HG02623 (cell line): ENCODE data around the gene CASP6.
"Not testable (repeated sequence)": the region's sequence is repeated elsewhere in the genome, so short reads cannot be mapped to it uniquely, and the experiment has no call there.

Experiments used
- ATAC-seq: cut with Tn5 transposase; IDR thresholded peaks from one replicate; pipeline ENCODE4 v1.9.1; 2021; ENCODE audit warnings: moderate library complexity; ENCODE audit not compliant: unreplicated experiment

CASP6 gene

DNA sequence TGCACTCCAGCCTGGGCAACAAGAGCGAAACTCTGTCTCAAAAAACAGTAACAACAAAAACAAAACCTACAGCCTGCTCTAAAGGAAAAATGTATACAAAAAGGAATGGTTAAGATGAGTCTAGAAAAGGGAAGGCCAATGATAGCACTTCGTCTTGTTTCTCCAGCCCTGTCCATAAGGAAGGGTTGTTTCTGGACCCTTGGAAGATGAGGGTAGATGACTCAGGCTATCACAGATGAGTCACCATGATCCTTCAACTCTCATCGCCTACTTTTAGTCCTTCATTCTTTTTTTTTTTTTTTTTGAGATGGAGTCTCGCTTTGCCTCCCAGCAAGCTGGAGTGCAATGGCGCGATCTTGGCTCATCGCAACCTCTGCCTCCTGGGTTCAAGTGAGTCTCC lies 17.8 kb upstream of the CASP6 start:
- ATAC-seq = no peak

DNA sequence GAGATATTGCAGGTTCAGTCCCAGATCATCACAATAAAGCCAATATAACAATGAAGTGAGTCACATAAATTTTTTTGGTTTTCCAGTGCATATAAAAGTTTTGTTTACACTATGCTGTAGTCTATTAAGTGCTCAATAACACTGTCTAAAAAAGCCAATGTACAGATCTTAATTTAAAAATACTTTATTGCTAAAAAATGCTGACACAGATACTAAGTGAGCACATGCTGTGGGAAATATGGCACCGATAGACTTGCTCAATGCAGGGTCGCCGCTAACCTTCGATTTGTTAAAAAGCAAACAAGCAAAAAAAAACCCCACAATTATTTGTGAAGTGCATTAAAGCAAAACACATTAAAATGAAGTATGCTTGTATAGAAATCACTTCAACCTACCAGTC lies 16.4 kb upstream of the CASP6 start:
- ATAC-seq = no peak

GRCh38 chr4:109718759-109719158 lies 15.5 kb upstream of the CASP6 start:
- no peak for ATAC-seq

DNA sequence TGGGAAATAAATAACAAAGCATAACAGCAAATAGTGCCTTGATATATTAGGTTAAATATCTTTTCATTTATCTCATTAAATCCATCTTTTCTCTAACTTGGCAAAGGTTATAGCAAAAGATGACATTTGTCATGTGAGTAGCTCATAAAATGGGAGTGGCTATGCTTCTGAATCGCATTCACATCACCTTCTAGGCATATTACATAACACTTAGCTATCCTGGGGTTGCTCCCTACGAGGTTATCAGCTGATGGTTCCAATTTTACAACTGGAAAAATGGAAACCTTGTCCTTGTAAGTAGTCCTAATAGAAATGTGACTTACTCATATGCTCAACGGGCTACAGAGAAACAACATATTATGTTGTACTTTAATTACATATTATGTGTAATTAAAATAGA lies 10.3 kb upstream of the CASP6 start:
- ATAC-seq = no peak

GRCh38 chr4:109708990-109709389 lies 5.7 kb upstream of the CASP6 start:
- peak; percentile 96 for ATAC-seq

GRCh38 chr4:109708435-109708834 lies 5.2 kb upstream of the CASP6 start:
- no peak for ATAC-seq

DNA sequence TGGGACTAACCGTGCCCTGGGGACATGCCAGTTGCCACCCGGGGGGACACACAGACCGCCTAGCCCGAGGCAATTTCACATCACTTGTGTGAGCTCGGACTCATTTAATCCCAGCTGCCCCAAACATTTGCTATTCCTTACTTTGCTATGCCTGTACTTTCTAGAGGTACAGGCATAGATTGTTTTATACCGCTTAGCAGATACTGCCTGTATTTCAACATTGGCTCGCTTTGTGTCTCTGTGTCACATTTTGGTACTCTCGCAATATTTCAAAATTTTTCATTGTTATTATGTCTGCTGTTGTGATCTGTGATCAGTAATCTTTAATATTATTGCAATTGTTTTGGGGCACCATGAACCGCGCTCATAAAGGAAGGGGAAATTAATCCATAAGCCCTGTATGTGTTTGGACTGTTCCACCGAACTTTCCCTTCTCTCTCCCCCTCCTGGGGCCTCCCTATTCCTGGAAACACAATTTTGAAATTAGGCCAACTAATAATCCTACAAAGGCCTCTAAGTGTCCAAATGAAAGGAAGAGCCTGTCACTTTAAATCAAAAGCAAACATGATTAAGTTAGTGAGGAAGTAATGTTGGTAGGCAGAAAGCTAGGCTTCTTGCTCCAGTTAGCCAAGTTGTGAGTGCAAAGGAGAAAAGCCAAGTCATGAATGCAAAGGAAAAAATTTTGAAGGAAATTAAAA lies 568 bp upstream of the CASP6 start:
- ATAC-seq = no peak

- ATAC-seq = no peak
These were observed 1.5 kb downstream of the CASP6 start for GRCh38 chr4:109701566-109702410.

- no peak for ATAC-seq
These were observed 3.6 kb downstream of the CASP6 start for GRCh38 chr4:109699553-109700225.

- ATAC-seq = no peak
These were observed 4.6 kb downstream of the CASP6 start for GRCh38 chr4:109698656-109699055.

DNA sequence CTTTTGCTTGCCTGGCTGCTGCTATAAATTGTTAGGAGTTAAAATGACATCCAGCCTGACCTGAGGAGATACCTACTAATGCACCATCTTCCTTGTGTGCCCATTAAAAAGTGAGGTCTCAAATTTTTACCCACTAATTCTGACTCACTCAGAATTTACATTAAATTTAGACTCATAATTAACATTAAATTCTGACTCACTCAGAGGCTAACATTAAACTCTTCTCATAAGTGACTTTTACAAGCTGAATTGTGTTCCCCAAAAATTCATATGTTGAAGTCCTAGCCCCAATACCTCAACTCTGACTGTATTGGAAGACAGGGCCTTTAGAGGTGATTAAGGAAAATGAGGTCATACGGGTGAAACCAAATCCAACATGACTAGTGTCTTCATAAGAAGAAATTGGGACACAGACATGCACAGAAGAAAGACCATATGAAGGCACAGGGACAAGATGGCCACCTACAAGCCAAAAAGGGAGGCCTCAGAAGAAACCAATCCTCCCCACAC lies 11.8 kb downstream of the CASP6 start:
- ATAC-seq = no peak

GRCh38 chr4:109690690-109691410 lies 12.4 kb downstream of the CASP6 start:
- peak; percentile 90 for ATAC-seq

GRCh38 chr4:109684727-109685126 lies 18.5 kb downstream of the CASP6 start:
- no peak for ATAC-seq

GRCh38 chr4:109683621-109684253 lies 19.5 kb downstream of the CASP6 start:
- no peak for ATAC-seq

GRCh38 chr4:109682875-109683274 lies 20.4 kb downstream of the CASP6 start:
- no peak for ATAC-seq

DNA sequence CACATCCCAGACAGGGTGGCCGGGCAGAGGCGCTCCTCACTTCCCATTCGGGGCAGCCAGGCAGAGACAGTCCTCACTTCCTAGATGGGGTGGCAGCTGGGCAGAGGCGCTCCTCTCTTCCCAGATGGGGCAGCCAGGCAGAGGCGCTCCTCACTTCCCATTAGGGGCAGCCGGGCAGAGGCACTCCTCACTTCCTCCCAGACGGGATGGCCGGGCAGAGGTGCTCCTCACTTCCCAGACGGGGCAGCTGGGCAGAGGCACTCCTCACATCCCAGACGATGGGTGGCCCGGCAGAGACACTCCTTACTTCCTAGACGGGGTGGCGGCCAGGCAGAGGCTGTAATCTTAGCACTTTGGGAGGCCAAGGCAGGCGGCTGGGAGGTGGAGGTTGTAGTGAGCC lies 24.3 kb downstream of the CASP6 start:
- not testable (repeated sequence) for ATAC-seq

GRCh38 chr4:109678472-109678871 lies 24.8 kb downstream of the CASP6 start:
- not testable (repeated sequence) for ATAC-seq

DNA sequence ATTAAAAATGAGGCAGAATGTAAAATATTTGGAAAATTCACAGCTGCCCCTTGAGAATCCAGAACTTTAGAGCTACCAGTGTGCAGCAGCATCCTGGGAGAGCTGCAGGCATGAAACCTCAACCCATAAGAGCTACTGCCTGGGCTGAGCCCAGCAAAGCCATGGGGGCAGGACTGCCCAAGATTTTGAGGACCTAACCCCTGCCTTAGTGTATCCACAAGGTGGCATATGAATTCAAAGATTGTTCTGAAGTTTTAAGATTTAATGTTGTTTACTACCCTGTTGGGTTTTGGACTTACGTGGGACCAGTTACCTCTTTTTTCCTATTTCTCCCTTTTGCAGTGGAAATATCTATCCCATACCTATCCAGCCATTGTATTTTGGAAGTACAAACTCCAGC lies 26.4 kb downstream of the CASP6 start:
- no peak for ATAC-seq

GRCh38 chr4:109675843-109676242 lies 27.4 kb downstream of the CASP6 start:
- ATAC-seq = no peak

GRCh38 chr4:109675181-109675580 lies 28.1 kb downstream of the CASP6 start:
- ATAC-seq = no peak
